ENCODE measurements around the gene PXT1.
"Not testable (repeated sequence)": the region's sequence is repeated elsewhere in the genome, so short reads cannot be mapped to it uniquely, and the experiment has no call there.

The PXT1 gene

DNA sequence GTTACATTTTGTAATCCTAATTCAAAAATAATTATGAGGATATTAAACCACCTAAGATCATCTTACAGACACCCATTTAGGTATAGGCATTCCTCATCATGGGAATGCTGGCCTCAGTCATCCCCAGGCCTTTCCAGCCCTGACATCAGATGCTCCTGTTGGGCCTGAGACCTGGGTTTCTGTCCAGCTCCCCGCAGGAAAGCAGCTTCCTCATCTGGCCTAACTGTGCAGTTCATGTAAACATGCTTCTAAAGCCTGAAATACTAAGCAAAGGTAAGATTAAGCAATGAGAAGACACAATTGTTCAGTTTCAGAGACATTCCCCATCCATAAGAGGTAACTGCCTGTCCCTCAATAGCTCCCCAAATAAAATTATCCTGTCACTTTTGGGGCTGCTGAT lies 74.2 kb downstream of the PXT1 start:
- DNase-seq: no peak

- no peak for DNase-seq
Observed at GRCh38 chr6:36367743-36368142, 74.9 kb downstream of the PXT1 start.

DNA sequence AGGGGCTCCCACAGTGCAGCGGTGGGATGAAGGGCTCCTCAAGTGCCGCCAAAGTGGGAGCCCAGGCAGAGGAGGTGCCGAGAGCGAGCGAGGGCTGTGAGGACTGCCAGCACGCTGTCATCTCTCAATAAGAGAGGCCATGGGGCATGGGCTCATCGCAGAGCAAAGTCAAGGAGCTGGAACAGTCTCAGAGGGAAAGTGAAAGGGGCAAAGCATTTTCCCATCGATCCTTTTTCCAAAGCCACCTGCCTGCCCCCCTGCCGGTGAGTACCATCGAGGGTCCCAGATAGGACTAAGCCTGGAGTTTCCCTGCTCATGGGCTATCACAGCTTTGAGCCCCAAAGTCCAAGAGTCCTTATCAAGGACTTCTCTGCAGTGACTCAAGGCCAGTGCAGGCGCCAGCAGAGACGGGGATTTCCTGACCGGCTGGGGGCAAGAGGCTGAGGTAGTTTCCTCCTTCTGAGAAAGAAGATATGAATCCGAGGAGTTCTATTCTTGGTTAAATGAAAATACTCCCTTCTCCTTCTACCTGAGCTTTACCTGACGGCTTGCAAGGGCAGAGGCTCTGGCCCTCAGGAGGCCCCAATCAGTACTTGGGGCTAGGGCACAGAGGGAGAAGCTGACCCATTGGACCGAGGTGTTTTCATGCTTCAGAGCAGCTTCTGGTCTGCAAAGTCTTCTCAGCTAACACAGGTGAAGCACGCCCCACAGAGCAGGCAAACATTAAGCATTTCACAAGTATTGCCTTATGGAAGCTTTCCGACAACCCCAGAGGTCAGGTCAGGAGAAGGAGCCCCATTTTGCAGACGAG lies 77.8 kb downstream of the PXT1 start:
- no peak for DNase-seq

- not testable (repeated sequence) for DNase-seq
Observed at GRCh38 chr6:36364061-36364635, 78.5 kb downstream of the PXT1 start.

- DNase-seq: not testable (repeated sequence)
Observed at GRCh38 chr6:36363371-36363752, 79.3 kb downstream of the PXT1 start.

DNA sequence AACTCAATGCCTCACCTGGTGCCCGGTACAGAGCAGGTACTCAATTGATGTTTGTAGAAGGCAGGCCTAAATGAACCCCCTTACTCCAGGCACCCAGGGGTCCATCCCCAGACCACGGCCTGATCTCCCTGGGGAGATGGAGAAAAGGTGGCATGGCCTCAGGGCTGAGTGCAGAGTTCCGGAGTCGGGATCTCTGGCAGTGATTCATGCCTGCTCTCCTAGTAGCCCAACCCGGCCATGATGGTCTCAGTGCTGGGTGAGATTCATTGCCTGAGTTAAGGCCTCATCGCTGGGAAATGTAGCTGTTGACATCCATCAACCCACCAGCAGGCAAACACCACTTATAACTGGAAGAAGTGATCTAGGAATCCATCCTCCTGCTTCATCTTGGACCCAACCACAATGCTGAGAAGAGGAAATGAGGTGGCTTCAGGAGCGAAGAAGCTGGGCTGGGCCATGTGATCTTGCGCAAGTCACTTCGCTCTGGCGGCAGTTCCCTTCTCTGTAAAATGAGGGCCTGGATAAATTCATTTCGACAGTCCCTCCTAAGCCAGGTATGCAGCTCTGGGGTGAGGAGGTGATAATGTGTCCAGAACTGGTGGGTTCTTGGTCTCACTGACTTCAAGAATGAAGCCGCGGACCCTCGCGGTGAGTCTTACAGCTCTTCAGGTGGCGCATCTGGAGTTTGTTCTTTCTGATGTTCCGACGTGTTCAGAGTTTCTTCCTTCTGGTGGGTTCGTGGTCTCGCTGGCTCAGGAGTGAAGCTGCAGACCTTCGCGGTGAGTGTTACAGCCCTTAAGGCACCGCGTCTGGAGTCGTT lies 79.9 kb downstream of the PXT1 start:
- no peak for DNase-seq

DNA sequence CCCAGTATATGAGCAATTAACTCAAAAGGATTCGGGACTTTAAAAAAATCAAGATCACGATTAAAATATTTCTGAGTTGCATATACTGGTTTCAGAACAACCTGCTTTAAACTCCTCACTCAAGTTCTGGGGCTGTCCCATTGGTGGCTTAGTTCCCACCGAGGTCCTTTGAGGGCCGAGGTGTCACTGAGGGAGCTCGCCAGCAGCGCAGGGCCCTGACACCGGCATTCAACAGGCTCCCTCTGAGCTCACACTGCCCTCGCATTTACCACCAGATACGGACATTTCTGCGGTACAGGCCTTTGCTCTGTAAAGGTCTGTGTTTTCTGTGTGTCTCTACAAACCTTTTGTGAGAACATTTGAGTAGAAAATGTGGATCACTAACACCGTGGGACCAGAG lies 81.6 kb downstream of the PXT1 start:
- no peak for DNase-seq

DNA sequence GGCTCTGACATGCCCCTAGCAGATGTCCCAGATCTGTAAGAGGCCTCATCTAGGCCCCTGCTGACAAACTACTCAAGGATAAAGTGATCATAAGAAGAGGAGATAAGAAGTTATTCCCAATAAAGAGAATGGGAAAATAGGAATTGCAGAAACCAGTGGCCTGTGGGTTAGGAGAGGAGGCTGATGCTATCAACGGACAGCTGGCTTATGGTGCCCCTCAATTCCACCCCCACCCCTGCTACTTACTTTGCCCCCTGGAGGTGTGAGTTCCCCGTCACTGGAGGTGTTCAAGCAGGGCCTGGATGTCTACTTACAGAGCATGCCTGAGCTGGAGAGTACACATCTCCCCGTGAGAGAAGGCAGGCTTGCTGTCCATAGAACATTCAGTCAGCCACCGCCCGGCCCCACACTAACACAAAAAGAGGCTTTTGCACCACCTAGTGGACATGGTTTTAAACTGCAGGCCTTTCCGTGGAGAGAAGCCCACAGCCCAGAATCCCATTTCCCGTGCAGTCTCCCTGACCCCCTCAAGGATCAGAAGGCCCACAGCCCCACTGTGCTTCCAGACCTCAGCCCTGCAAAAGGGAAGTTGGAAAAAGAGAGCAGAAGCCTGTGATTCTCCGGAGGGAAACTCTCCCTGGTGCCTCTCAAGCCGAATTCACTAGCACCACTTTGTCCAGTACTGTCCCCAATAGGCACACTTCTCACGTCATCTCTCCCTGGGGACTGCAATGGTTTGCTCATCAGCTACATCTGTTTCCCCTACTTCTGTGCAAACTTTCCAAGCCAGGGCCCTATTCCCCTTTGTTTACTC lies 82.2 kb downstream of the PXT1 start:
- peak; percentile 52 to 58 for DNase-seq

DNA sequence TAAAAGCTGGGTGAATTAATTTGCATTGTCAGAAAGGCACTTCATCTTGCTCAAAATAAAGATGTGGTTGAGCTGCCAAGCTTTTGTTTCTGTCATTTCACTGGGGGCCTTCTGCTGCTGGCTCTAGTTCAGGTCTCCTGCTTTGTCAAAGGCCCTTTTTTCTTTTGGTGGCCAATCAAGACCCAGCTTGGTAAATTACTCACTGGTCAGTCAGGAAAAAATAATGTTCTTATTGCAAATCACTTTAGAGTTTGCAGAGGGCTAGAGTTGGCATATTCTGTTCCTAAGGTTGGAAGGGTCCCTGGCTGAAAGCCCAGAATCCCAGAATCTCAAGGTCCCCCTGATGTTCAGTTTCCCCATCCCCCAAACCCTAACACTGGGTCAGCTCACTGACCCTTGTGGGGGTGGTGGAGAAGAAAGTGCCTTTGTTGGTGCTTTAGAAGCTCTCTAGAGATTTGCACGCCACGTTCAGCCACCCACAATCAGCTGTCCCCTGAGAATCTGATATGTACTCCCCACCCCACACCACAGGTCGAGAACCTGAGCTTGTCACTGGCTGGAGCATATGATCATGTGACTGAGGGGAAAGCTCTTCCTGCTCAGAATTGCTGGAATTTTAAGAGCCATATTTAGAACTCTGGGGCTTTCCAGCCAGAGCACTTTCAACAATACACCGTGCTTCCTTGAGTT lies 84.3 kb downstream of the PXT1 start:
- DNase-seq: no peak

DNA sequence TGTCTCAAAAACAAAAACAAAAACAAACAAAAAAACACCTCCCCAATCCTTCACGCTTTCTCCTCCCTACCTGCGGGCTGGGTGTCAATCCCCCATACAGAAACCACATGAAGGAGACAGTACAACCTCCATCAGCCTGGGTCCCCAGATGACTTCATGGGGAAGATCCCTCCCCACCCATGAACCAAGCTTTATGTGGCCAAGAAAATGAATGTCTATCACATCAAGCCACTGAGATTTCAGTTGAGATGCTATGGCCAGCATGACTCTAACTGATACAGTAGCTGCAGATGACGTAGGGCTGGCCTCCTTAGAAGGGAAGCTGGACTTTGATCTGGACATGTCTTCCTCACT lies 84.8 kb downstream of the PXT1 start:
- no peak for DNase-seq

GRCh38 chr6:36355819-36356218 lies 86.8 kb downstream of the PXT1 start:
- no peak for DNase-seq

DNA sequence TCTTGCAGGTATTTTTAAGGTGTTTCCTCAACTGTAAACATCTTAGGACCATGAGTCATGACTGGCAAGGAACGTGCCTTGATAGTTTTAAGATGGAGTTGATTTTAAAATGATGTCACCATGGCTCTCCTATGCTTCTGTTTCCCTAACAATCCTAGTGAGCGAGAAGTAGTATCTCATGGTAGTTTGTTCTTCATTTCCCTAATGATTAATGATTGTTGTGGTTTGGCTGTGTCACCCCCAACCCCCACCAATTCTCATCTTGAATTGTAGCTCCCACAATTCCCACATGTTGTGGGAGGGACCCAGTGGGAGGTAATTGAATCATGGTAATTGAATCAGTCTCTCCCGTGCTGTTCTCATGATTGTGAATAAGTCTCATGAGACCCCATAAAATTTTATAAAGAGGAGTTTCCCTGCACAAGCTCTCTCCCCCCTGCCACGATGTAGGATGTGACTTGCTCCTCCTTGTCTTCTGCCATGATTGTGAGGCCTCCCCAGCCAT lies 89.2 kb downstream of the PXT1 start:
- DNase-seq: no peak

GRCh38 chr6:36352477-36353157 lies 90.0 kb downstream of the PXT1 start:
- no peak for DNase-seq

DNA sequence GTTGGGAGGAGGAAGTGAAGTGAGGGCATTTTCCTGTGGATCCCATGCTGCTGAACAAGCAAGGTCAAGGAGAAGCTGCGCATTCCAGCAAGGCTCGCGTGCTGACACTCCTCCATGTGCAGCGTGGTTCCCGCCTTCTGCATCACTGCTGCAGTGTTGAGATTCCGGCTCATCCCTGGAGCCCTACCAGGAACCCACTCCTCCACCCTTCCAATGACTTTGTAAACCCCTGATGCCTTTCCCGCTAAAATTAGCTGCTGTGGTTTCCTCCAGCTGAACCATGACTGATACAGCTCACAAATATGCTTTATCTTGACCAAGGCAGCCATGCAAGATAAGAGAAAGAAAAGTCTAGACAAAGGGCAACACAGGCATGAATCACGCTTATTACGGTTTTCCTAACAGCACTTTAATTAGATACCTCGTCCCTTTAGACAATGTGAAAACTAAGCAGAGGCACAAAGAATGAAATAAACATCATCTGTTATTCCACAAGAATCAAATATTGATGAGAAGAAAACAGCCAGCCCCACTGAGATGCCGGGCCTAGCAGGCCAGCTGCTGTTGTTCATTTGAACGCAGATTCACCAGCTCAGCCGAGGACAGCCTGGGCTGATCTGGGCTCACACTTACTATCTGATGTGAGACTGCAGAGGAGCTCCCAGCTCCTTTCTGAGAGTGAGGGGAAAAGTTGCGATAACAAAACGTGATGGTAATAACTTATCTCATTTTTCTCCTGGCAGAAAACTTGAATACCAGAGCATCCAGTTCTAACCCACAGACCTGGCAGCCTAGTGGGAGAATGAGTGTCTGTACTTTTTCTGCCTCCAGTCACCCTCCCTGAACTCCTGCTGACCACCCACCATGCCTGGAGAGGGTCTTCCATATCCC lies 91.7 kb downstream of the PXT1 start:
- DNase-seq: no peak

DNA sequence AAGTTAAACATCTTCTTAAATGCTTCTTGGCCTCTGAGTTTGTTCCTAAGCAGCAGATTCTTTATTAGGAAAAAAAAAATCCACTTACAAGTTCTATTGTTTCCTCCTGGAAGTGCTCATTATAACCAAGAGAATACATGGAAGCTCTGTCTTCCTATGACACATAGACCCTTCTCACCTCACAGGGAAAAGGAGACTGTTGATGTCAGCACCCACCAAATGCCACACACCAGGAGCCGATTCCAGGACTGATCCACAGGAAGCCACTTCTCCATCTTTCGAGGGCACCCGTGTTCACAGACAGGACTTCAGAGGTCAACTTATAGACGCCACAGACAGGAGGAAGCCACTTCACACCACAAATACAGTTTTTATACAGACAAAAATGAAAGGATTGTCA lies 92.6 kb downstream of the PXT1 start:
- DNase-seq: no peak

- DNase-seq: no peak
Observed at GRCh38 chr6:36349240-36349639, 93.4 kb downstream of the PXT1 start.

DNA sequence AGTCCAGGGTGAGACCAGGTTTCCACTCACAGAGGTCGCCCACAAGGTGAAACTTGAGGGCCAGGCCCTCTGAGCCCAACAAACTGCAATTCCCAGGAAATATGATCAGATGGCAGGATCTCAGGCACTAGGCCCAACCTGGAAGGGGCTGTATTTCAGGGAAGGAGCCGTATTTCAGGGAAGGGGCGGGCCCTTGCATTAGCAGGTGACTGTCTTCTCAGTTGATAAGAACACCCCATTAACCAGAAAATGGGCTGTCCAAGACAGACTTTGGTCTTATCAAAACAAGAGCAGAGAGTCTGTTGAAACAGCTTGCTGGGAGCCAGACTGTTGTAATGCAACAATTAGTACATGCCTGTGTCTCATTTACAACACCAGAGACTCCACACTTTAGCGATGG lies 95.0 kb downstream of the PXT1 start:
- DNase-seq: no peak

GRCh38 chr6:36346486-36347273 lies 96.0 kb downstream of the PXT1 start:
- DNase-seq: no peak

DNA sequence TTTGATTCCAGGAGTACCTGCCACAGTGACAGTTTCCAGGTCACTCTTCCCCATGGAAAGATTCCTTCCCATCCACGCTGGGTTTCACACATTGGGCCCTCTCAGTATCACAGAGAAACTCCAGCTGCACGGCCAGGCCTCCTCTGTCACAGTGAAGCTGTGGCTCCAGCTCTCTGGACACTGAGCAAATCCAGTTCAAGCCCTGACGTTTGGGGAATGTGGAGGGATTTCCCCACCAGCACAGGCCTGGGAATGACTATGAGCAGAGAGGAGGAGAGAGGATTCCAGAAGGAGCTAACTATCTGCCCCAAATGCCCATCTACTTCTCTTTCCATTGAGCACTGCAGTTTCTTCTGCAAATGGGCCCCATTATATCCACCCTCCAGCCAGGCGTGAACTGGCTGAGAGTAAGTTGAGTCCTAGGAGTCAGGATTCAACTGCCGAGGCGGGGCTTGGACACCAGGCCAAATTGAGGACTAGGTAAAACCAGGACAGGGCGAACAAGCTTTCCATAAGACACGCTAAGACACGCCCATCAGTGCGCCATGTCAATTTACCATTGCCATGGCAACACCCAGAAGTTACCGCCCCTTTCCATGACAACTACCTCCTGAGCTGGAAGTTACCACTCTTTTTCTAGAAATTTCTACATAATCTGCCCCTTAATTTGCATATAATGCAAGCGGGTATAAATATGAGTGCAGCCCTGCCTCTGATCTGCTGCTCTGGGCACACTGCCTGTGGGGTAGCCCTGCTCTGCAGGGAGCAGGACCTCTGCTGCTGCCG lies 96.8 kb downstream of the PXT1 start:
- DNase-seq: no peak
